ENCODE measurements around the gene SEMG1.

GRCh38 chr20:45257161-45257560, 50.3 kb downstream of the SEMG1 start:
- TF ChIP-seq, protein P1, sequence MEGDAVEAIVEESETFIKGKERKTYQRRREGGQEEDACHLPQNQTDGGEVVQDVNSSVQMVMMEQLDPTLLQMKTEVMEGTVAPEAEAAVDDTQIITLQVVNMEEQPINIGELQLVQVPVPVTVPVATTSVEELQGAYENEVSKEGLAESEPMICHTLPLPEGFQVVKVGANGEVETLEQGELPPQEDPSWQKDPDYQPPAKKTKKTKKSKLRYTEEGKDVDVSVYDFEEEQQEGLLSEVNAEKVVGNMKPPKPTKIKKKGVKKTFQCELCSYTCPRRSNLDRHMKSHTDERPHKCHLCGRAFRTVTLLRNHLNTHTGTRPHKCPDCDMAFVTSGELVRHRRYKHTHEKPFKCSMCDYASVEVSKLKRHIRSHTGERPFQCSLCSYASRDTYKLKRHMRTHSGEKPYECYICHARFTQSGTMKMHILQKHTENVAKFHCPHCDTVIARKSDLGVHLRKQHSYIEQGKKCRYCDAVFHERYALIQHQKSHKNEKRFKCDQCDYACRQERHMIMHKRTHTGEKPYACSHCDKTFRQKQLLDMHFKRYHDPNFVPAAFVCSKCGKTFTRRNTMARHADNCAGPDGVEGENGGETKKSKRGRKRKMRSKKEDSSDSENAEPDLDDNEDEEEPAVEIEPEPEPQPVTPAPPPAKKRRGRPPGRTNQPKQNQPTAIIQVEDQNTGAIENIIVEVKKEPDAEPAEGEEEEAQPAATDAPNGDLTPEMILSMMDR (IDR thresholded peaks at IDR 0.05; ENCODE audit: poor library complexity): no peak
- TF ChIP-seq EZH2 (IDR thresholded peaks at IDR 0.05; ENCODE audit: borderline replicate concordance): no peak
- no peak for TF ChIP-seq EZH2phosphoT487 (IDR thresholded peaks at IDR 0.05; ENCODE audit: low read depth, severe bottlenecking, unreplicated experiment)
